Activated CD4-positive, alpha-beta memory T cell treated with anti-CD3 and anti-CD28 coated beads for 36 hours (primary cell): ENCODE results near the gene ANKRD60. TPM values are rescaled to one million over a fixed set of nuclear protein-coding genes. Genes with fewer than 3 reads are reported as not detected.
A peak's percentile ranks its signal among the peaks of the same experiment; 100 is the strongest.

Experiments
- CTCF ChIA-PET: fragments of 350-600 bp; sonication (Branson Sonifier 250); formaldehyde crosslinking; loops from one replicate; lab custom pipeline; 2021; ENCODE audit warnings: antibody characterized with exemption, inconsistent platforms; lab: Charles Lee
- POLR2A ChIA-PET: fragments of 350-600 bp; sonication (Branson Sonifier 250); formaldehyde crosslinking; loops from one replicate; lab custom pipeline; 2021; ENCODE audit warnings: antibody characterized with exemption; lab: Charles Lee
- DNase-seq: peaks from one replicate; pipeline ENCODE4 v3.0.0-alpha.2; 2020
- H3K27ac Mint-ChIP-seq: one replicate; pipeline ENCODE4 v1.8.0; 2021; ENCODE audit warnings: mixed read lengths
- H3K27me3 Mint-ChIP-seq: one replicate; pipeline ENCODE4 v1.8.0; 2021; ENCODE audit warnings: mixed read lengths
- H3K36me3 Mint-ChIP-seq: one replicate; pipeline ENCODE4 v1.8.0; 2021; ENCODE audit warnings: mixed read lengths
- H3K4me1 Mint-ChIP-seq: one replicate; pipeline ENCODE4 v1.8.0; 2021; ENCODE audit warnings: low read depth, mixed read lengths
- H3K4me3 Mint-ChIP-seq: one replicate; pipeline ENCODE4 v1.8.0; 2021; ENCODE audit warnings: mild to moderate bottlenecking, mixed read lengths
- H3K9me3 Mint-ChIP-seq: one replicate; pipeline ENCODE4 v1.8.0; 2021; ENCODE audit warnings: mixed read lengths
- intact Hi-C: fragments of 100-400 bp; cut with micrococcal nuclease; formaldehyde crosslinking; loops from one replicate; pipeline ENCODE4 v1.15.1; 2023
- total RNA-seq, 2 experiments: library from RNA; stranded (reverse); gene quantifications; one replicate each; pipeline ENCODE4 v1.2.3, GENCODE V29; 2021

The ANKRD60 gene
- total RNA-seq, 2 experiments from 2014 or later: not detected

GRCh38 chr20:58260006-58260405 lies 31.6 kb upstream of the ANKRD60 start:
- CTCF ChIA-PET: no interaction called here
- POLR2A ChIA-PET: no interaction called here
- no peaks in the 10 kb centered on the region for H3K9me3 Mint-ChIP-seq
- peaks cover 2% of the 10 kb centered on the region for H3K36me3 Mint-ChIP-seq
- no peaks in the 10 kb centered on the region for H3K27me3 Mint-ChIP-seq
- DNase-seq: no peak
- H3K4me1 Mint-ChIP-seq: peaks cover 11% of the 10 kb centered on the region
- intact Hi-C loops: no loop called here
- H3K27ac Mint-ChIP-seq: no peak overlapping the region
- no peak overlapping the region for H3K4me3 Mint-ChIP-seq

DNA sequence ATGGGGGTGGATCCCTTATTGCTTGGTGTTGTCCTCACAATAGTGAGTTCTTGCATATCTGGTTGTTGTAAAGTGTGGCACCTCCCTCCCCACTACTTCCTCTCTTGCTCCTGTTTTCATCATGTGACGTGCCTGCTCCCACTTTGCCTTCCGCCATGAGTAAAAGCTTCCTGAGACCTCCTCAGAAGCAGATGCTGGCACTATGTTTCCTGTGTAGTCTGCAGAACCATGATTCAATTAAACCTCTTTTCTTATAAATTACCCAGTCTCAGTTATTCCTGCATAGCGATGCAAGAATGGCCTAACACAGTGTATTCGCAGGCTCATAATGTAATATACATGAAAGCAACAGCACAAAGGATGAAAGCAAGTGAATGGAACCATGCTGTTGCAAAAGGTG lies 28.4 kb upstream of the ANKRD60 start:
- DNase-seq: no peak
- H3K4me1 Mint-ChIP-seq: peaks cover 22% of the 10 kb centered on the region
- peaks cover 4% of the 10 kb centered on the region for H3K36me3 Mint-ChIP-seq
- intact Hi-C loops: loop anchor here (5.0 kb wide), 1 partner anchor 50 kb away; the partner anchor contains the start of gene RAB22A
- no peaks in the 10 kb centered on the region for H3K9me3 Mint-ChIP-seq
- H3K4me3 Mint-ChIP-seq: no peak overlapping the region
- CTCF ChIA-PET: no interaction called here
- H3K27me3 Mint-ChIP-seq: no peaks in the 10 kb centered on the region
- H3K27ac Mint-ChIP-seq: no peak overlapping the region
- POLR2A ChIA-PET: no interaction called here

DNA sequence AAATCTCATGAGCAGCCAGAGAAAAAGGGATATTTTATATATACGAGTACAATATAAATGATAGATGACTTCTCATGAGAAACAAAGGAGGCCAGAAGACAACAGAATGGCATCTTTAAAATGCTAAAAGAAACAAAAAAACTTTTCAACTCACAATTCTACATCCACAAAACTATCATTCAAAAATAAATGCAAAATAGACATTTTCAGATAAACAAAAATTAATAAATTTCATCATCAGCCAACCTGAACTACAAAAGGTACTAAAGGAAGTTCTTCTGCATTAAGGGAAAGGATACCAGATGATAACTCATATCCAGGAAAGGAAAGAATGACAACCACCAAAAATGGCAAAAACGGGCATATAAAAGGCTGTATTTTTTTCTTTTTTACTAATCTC lies 27.9 kb upstream of the ANKRD60 start:
- CTCF ChIA-PET: no interaction called here

GRCh38 chr20:58254890-58255289 lies 26.4 kb upstream of the ANKRD60 start:
- ChIA-PET CTCF (interaction anchor here (1.0 kb wide), 1 partner anchor 52 kb away, joined by 3 read pairs; no protein-coding TSS in a partner anchor), POLR2A (no interaction called here)
- H3K27me3 Mint-ChIP-seq: no peaks in the 10 kb centered on the region
- intact Hi-C loops: loop anchor here (5.0 kb wide), 1 partner anchor 52 kb away; the partner anchor contains the start of gene RAB22A
- H3K27ac Mint-ChIP-seq: peak overlapping the region; percentile 9
- no peaks in the 10 kb centered on the region for H3K9me3 Mint-ChIP-seq
- no peak overlapping the region for H3K4me3 Mint-ChIP-seq
- H3K36me3 Mint-ChIP-seq: peaks cover 6% of the 10 kb centered on the region
- DNase-seq: no peak
- H3K4me1 Mint-ChIP-seq: peaks cover 22% of the 10 kb centered on the region

More for the DNA sequence above, 27.9 kb upstream of the ANKRD60 start:
- no peak for DNase-seq
- H3K4me3 Mint-ChIP-seq: no peak overlapping the region
- H3K27me3 Mint-ChIP-seq: no peaks in the 10 kb centered on the region
- POLR2A ChIA-PET: no interaction called here
- peaks cover 4% of the 10 kb centered on the region for H3K36me3 Mint-ChIP-seq
- no peaks in the 10 kb centered on the region for H3K9me3 Mint-ChIP-seq
- no peak overlapping the region for H3K27ac Mint-ChIP-seq
- intact Hi-C loops: loop anchor here (5.0 kb wide), 1 partner anchor 51 kb away; the partner anchor contains the start of gene RAB22A
- H3K4me1 Mint-ChIP-seq: peaks cover 22% of the 10 kb centered on the region

GRCh38 chr20:58251979-58252591 lies 23.6 kb upstream of the ANKRD60 start:
- H3K4me3 Mint-ChIP-seq: no peak overlapping the region
- no peak for DNase-seq
- intact Hi-C loops: no loop called here
- peaks cover 12% of the 10 kb centered on the region for H3K36me3 Mint-ChIP-seq
- ChIA-PET CTCF (no interaction called here), POLR2A (interaction anchor here (0.5 kb wide), 1 partner anchor 730 kb away, joined by 3 read pairs; no protein-coding TSS in a partner anchor)
- no peak overlapping the region for H3K27ac Mint-ChIP-seq
- H3K27me3 Mint-ChIP-seq: no peaks in the 10 kb centered on the region
- H3K4me1 Mint-ChIP-seq: peaks cover 21% of the 10 kb centered on the region
- H3K9me3 Mint-ChIP-seq: no peaks in the 10 kb centered on the region

GRCh38 chr20:58251348-58251978 lies 23.0 kb upstream of the ANKRD60 start:
- CTCF ChIA-PET: no interaction called here
- no peak overlapping the region for H3K27ac Mint-ChIP-seq
- intact Hi-C loops: no loop called here

GRCh38 chr20:58246346-58246745 lies 17.9 kb upstream of the ANKRD60 start:
- intact Hi-C loops: no loop called here
- ChIA-PET CTCF (interaction anchor here (1.0 to 1.9 kb wide), 3 partner anchors 9 to 106 kb away, joined by 3 to 4 read pairs (median 4); no protein-coding TSS in a partner anchor), POLR2A (no interaction called here)
- Mint-ChIP-seq H3K4me1 (no peaks in the 10 kb centered on the region), H3K36me3 (peaks cover 31% of the 10 kb centered on the region), H3K9me3 (no peaks in the 10 kb centered on the region), H3K4me3 (no peak overlapping the region), H3K27me3 (no peaks in the 10 kb centered on the region), H3K27ac (no peak overlapping the region)
- no peak for DNase-seq

More at GRCh38 chr20:58251348-58251978, 23.0 kb upstream of the ANKRD60 start:
- Mint-ChIP-seq H3K27me3 (no peaks in the 10 kb centered on the region), H3K4me3 (no peak overlapping the region), H3K4me1 (peaks cover 17% of the 10 kb centered on the region), H3K9me3 (no peaks in the 10 kb centered on the region), H3K36me3 (peaks cover 15% of the 10 kb centered on the region)
- DNase-seq: no peak
- POLR2A ChIA-PET: interaction anchor here (0.5 kb wide), 1 partner anchor 731 kb away, joined by 3 read pairs; no protein-coding TSS in a partner anchor

DNA sequence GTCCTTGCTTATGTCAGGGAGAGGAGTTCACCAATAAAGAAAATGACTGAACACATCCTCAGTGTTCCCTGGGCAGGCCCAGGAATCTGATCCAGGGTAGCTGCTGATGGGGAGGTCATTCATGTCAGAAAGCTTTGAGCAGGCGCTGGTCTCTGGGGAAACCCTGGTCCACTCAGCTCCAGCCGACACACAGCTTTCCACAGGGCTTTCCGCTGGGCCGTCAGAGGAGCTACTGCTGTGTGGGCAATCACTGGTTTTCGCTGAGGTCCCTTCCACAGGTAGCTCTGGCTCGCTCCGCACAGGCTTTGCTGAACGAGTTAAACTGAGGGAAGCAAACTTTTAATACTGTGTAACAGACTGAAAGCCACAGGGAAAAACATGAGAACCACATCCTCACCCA lies 17.5 kb upstream of the ANKRD60 start:
- intact Hi-C loops: no loop called here
- Mint-ChIP-seq H3K9me3 (no peaks in the 10 kb centered on the region), H3K4me3 (no peak overlapping the region), H3K4me1 (no peaks in the 10 kb centered on the region), H3K27ac (no peak overlapping the region), H3K36me3 (peaks cover 31% of the 10 kb centered on the region), H3K27me3 (no peaks in the 10 kb centered on the region)
- POLR2A ChIA-PET: no interaction called here
- no peak for DNase-seq
- CTCF ChIA-PET: interaction anchor here (1.5 to 1.9 kb wide), 2 partner anchors 11 to 106 kb away, joined by 4 read pairs; no protein-coding TSS in a partner anchor

DNA sequence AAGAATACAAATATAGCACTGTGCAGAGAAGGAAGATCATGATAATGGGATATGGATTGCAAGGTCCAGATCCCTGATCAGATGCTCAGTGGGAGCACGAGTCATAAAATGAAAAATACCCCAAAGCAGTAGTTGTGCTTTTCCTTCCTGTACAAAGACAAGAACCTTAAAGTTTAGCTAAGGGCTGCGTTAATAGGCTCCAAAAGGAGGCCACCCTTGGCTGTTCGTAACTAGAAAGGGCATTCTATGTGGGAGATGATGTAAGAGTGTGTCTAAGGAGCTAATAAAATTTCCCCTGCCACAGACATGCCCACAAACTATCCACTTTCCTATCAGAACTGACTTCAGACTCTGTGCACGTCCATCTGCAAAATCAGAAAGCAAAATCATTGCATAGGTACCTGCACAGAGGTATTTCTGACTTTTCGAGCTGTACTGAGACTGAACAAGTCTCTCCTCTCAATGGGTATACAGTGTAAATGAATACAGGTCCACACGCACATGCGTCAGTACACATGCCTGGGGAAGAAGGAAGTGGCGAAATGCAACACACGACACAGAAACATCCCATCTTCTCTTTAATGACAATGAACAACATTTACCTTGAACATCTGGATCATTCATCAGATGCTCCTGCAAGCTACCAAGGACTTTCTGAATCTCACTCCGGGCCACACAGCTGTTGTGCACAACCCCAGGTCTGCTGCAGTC lies 16.9 kb upstream of the ANKRD60 start:
- intact Hi-C loops: no loop called here
- DNase-seq: no peak
- Mint-ChIP-seq H3K9me3 (no peaks in the 10 kb centered on the region), H3K27ac (no peak overlapping the region), H3K27me3 (no peaks in the 10 kb centered on the region), H3K36me3 (peaks cover 30% of the 10 kb centered on the region), H3K4me3 (no peak overlapping the region), H3K4me1 (no peaks in the 10 kb centered on the region)
- POLR2A ChIA-PET: interaction anchor here (1.1 kb wide), 1 partner anchor 21 kb away, joined by 4 read pairs; no protein-coding TSS in a partner anchor
- CTCF ChIA-PET: interaction anchor here (1.1 to 1.5 kb wide), 2 partner anchors 10 to 45 kb away, joined by 4 read pairs; no protein-coding TSS in a partner anchor

GRCh38 chr20:58244517-58245030 lies 16.1 kb upstream of the ANKRD60 start:
- POLR2A ChIA-PET: interaction anchor here (1.1 kb wide), 1 partner anchor 22 kb away, joined by 4 read pairs; no protein-coding TSS in a partner anchor
- CTCF ChIA-PET: interaction anchor here (0.6 to 1.1 kb wide), 2 partner anchors 45 to 642 kb away, joined by 3 to 4 read pairs; no protein-coding TSS in a partner anchor
- Mint-ChIP-seq H3K36me3 (peaks cover 25% of the 10 kb centered on the region), H3K27me3 (no peaks in the 10 kb centered on the region), H3K4me3 (no peak overlapping the region), H3K4me1 (no peaks in the 10 kb centered on the region), H3K9me3 (no peaks in the 10 kb centered on the region), H3K27ac (no peak overlapping the region)
- intact Hi-C loops: no loop called here
- no peak for DNase-seq

- POLR2A ChIA-PET: no interaction called here
- Mint-ChIP-seq H3K9me3 (no peaks in the 10 kb centered on the region), H3K27me3 (no peaks in the 10 kb centered on the region), H3K4me1 (no peaks in the 10 kb centered on the region), H3K36me3 (peaks cover 28% of the 10 kb centered on the region), H3K27ac (no peak overlapping the region), H3K4me3 (no peak overlapping the region)
- intact Hi-C loops: no loop called here
- no peak for DNase-seq
- CTCF ChIA-PET: interaction anchor here (0.8 to 1.7 kb wide), 3 partner anchors 10 to 238 kb away, joined by 3 to 7 read pairs (median 4); no protein-coding TSS in a partner anchor
Observed at GRCh38 chr20:58243653-58244410, 15.4 kb upstream of the ANKRD60 start.
